NCI-H524 treated with DMSO at 0.1 percent for 48 hours (cell line): ENCODE results near the gene EEF1AKMT4.

Source experiments
- DNase-seq: peaks from one replicate; lab custom pipeline; 2025; lab: John Stamatoyannopoulos, UW

EEF1AKMT4 gene

GRCh38 chr3:184299488-184300377 lies 50.3 kb downstream of the EEF1AKMT4 start:
- no peak for DNase-seq

- no peak for DNase-seq
These were observed 50.9 kb downstream of the EEF1AKMT4 start for GRCh38 chr3:184300378-184300720.

- no peak for DNase-seq
These were observed 56.1 kb downstream of the EEF1AKMT4 start for GRCh38 chr3:184305577-184305976.

- DNase-seq = no peak
These were observed 57.0 kb downstream of the EEF1AKMT4 start for GRCh38 chr3:184306341-184306972.

- no peak for DNase-seq
These were observed 58.4 kb downstream of the EEF1AKMT4 start for GRCh38 chr3:184307915-184308314.
